SK-N-SH treated with all-trans-retinoic acid at 6 μM for 48 hours (cell line): Measurements from ENCODE around the gene MNX1.

ENCODE experiments used
- ARNTL ChIP-seq: fragments of 450-650 bp; formaldehyde crosslinking; IDR thresholded peaks from 2 replicates; pipeline ENCODE4 v1.5.0; 2020; ENCODE audit warnings: low read depth, mild to moderate bottlenecking, moderate library complexity, borderline replicate concordance
- POU6F1 ChIP-seq: fragments of 250-450 bp; sonication (Bioruptor Pico); IDR thresholded peaks from 2 replicates; pipeline ENCODE4 v1.8.0; 2021; ENCODE audit warnings: low read depth, mild to moderate bottlenecking, moderate library complexity, borderline replicate concordance
- PPARA ChIP-seq: fragments of 250-450 bp; sonication (Bioruptor Pico); IDR thresholded peaks from 2 replicates; pipeline ENCODE4 v1.5.0; 2020; ENCODE audit warnings: mild to moderate bottlenecking, borderline replicate concordance
- ZFP3 ChIP-seq: fragments of 250-450 bp; sonication (Bioruptor Pico); IDR thresholded peaks from 2 replicates; pipeline ENCODE4 v1.5.0; 2020; ENCODE audit warnings: mild to moderate bottlenecking, moderate library complexity

DNA sequence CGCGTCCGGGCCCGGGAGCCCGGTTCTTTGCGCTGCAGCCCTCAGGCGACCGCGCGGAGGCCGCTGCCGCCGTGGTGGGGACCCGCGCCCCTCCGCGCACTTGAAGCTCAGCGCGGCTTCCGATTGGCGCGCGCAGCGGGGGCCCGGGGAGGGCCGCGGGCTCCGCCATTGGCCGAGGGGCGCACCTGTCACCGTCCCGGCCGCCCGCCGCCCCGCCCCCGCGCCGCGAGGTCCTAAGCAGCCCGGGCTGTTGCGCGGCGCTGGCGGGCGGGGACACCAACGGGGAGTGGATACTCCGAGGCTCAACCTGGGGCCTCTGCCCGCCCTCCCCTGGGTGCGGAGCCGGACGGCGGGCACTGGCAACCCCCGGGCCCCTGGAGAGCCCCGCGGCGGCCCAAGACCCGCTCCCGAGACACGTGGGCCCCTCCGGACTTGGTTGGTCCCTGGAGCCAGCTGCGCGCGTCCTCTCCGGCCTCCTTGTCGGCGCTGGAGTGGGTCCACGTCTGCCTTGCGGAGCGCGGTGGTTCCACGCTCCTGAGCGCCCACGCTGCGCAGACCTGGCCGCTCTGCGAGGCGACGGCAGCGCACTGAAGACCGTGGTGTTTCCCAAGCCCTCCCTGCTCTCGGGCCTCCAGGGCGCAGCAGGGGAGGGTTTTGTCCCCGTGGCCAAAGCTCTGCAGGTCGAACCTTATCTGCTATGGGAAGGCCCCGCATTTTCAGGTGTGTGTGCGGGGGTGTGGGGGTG is at the start of gene MNX1:
- no peak for TF ChIP-seq ARNTL
- no peak for TF ChIP-seq PPARA (CRISPR knock-in tag)
- TF ChIP-seq POU6F1 (CRISPR knock-in tag) = no peak
- TF ChIP-seq ZFP3 = no peak
